ENCODE results near the gene ACAD9.

Gene ACAD9

DNA sequence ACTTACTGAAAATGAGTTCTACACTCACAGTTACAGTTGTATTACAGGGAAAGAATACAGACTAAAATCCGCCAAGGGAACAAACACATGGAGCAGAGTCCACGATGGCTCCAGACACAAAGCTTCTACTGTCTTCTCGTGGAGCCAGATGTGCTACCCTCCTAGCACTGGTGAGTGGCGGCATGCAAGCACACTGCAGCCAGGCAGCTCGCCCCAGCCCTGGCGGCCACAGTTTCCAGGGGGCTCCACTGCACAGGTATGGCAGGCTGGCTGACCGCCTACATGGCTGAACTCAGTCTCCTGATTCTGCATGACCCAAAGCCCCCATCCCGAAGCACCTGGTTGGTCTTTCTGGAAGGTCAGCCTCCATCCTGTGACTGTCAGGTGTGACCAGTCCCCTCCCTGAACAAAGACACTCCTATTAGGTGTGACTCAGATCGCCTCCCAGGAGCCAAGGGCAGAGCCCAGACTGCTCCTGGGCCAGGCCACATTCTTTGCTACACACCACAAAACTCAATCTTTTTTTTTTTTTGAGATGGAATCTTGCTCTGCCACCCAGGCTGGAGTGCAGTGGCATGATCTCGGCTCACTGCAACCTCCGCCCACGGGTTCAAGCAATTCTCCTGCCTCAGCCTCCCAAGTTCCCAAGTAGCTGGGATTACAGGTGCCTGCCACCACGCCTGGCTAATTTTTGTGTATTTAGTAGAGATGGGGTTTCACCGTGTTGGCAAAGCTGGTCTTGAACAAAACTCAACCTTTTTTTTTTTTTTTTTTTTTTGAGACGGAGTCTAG is 62.9 kb downstream of the ACAD9 start:
- DNase-seq: no peak

GRCh38 chr3:128945041-128945877 is 65.8 kb downstream of the ACAD9 start:
- DNase-seq: no peak

- no peak for DNase-seq
Measured at GRCh38 chr3:128945878-128946175, 66.4 kb downstream of the ACAD9 start.

- DNase-seq: no peak
Measured at GRCh38 chr3:128946411-128946810, 67.0 kb downstream of the ACAD9 start.

- DNase-seq: no peak
Measured at GRCh38 chr3:128949158-128949557, 69.7 kb downstream of the ACAD9 start.

DNA sequence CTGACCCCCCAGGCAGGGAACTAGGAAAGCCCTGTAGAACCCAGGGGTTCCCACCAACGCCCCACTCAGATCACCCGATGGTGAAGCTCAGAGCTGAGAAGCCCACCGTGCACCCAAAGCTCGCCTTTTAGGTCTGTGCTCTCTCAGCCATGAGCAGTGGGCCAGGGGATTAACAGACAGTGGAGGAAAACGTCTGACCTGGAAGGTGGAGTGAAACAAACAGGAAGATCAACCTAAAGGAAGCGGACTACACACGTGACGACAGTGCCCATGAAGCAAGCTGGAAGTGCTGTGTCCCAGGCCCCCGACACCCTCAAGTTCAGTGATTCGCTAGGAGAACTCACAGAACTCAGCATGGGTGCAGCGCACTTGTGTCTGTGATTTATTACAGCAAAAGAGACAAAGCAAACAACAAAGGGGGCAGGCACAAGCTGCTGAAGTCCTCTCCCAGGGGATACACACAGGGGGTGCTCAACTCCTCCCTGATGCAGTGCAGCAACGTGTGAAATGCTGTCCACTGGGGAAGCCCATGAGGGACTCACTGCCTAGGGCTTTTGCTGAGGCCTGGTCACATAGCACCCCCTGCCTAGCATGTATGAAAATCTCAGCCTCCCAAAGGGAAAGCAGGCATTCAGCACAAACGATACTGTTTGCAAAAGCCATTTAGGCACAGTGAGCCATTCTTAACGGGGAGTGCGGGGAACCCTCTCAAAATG is 71.0 kb downstream of the ACAD9 start:
- no peak for DNase-seq

DNA sequence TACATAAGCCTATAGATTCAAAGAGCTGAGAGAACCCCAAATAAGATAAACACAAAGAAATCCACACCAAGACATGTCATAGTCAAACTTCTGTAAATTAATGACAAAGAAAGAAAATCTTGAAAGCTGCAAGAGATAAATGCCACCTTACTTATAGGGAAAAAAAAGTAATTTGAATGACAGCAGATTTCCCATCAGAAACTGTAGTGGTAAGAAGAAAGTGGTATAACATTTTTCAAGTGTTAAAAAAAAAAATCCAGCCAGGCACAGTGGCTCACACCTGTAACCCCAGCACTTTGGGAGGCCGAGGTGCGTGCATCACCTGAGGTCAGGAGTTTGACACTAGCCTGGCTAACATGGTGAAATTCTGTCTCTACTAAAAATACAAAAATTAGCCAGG is 77.0 kb downstream of the ACAD9 start:
- no peak for DNase-seq

All from amniotic stem cell (primary cell).